IMR-90 (cell line): ENCODE data around the gene CDH12. TPM values are rescaled to one million over a fixed set of nuclear protein-coding genes. Genes with fewer than 3 reads are reported as not detected.
"Not testable (repeated sequence)": the region's sequence is repeated elsewhere in the genome, so short reads cannot be mapped to it uniquely, and the experiment has no call there.

Source experiments
- ATAC-seq: fragments of 200-7000 bp; cut with Tn5 transposase; 2 replicates; pipeline ENCODE4 v1.9.1; 2020; ENCODE audit warnings: low read depth, mild to moderate bottlenecking, moderate library complexity
- BruUV-seq: library from RNA; stranded (reverse); fragments of 400-500 nt; replicated peaks from 2 replicates; lab custom pipeline; 2021; lab: Mats Ljungman, UMichigan
- CTCF ChIA-PET: fragments of 300-600 bp; formaldehyde crosslinking; extraction: SDS; loops from one replicate; lab custom pipeline; 2021; ENCODE audit warnings: antibody characterized with exemption; lab: Yijun Ruan, JAX
- POLR2A ChIA-PET: fragments of 300-600 bp; sonication (Branson Sonifier 250); formaldehyde crosslinking; loops from one replicate; lab custom pipeline; 2022; ENCODE audit warnings: antibody characterized with exemption; ENCODE audit not compliant: unreplicated experiment; lab: Charles Lee
- DNase-seq: peaks from one replicate; pipeline ENCODE4 v3.0.0; 2013
- H2AFZ ChIP-seq: replicated peaks from 2 replicates; pipeline ENCODE3; 2013; ENCODE audit warnings: low read length, mild to moderate bottlenecking; ENCODE audit not compliant: poor library complexity
- H2AK5ac ChIP-seq: 2 replicates; pipeline ENCODE4 v1.6.1; 2013; ENCODE audit warnings: low read depth, low read length, inconsistent platforms
- H2AK9ac ChIP-seq: replicated peaks from 2 replicates; pipeline ENCODE3; 2013; ENCODE audit warnings: mild to moderate bottlenecking, low read depth, low read length, moderate library complexity; ENCODE audit not compliant: poor library complexity
- H2BK120ac ChIP-seq: 2 replicates; pipeline ENCODE4 v1.6.1; 2013; ENCODE audit warnings: low read depth, low read length, inconsistent platforms
- H2BK15ac ChIP-seq: 3 replicates; pipeline ENCODE4 v1.6.1; 2013; ENCODE audit warnings: low read depth, low read length, inconsistent platforms
- H2BK20ac ChIP-seq: 2 replicates; pipeline ENCODE4 v1.6.1; 2013; ENCODE audit warnings: low read depth, mild to moderate bottlenecking, inconsistent platforms, low read length, moderate library complexity
- H2BK5ac ChIP-seq: 2 replicates; pipeline ENCODE4 v1.6.1; 2013; ENCODE audit warnings: mild to moderate bottlenecking, low read depth, low read length, inconsistent platforms; ENCODE audit not compliant: poor library complexity, severe bottlenecking
- H3K14ac ChIP-seq: replicated peaks from 2 replicates; pipeline ENCODE4 v1.6.1; 2013; ENCODE audit warnings: low read depth, low read length, inconsistent platforms
- H3K18ac ChIP-seq: 2 replicates; pipeline ENCODE4 v1.6.1; 2013; ENCODE audit warnings: low read depth, low read length, control low read depth
- H3K23ac ChIP-seq: 2 replicates; pipeline ENCODE4 v1.6.1; 2013; ENCODE audit warnings: low read depth, low read length, inconsistent platforms
- H3K27ac ChIP-seq: 2 replicates; pipeline ENCODE4 v1.5.1; 2013; ENCODE audit warnings: mild to moderate bottlenecking, control low read depth, low read length; ENCODE audit not compliant: insufficient read depth
- H3K27me3 ChIP-seq: 2 replicates; pipeline ENCODE4 v1.6.1; 2013; ENCODE audit warnings: low read length; ENCODE audit not compliant: control insufficient read depth, insufficient read depth
- H3K36me3 ChIP-seq: 2 replicates; pipeline ENCODE4 v1.6.1; 2013; ENCODE audit warnings: low read length, mixed read lengths; ENCODE audit not compliant: control insufficient read depth, insufficient read depth
- H3K4ac ChIP-seq: 2 replicates; pipeline ENCODE4 v1.6.1; 2013; ENCODE audit warnings: low read depth, low read length, inconsistent platforms
- H3K4me1 ChIP-seq: 2 replicates; pipeline ENCODE4 v1.6.1; 2013; ENCODE audit warnings: low read length, mixed read lengths; ENCODE audit not compliant: control insufficient read depth, insufficient read depth
- H3K4me2 ChIP-seq: 2 replicates; pipeline ENCODE4 v1.6.1; 2013; ENCODE audit warnings: low read depth, mild to moderate bottlenecking, control low read depth, low read length, moderate library complexity
- H3K4me3 ChIP-seq: 2 replicates; pipeline ENCODE4 v1.5.1; 2013; ENCODE audit warnings: low read depth, mild to moderate bottlenecking, control low read depth, low read length, moderate library complexity; ENCODE audit not compliant: insufficient read depth
- H3K56ac ChIP-seq: 2 replicates; pipeline ENCODE4 v1.6.1; 2013; ENCODE audit warnings: low read length, inconsistent platforms; ENCODE audit not compliant: insufficient read depth; ENCODE audit errors: extremely low read depth
- H3K79me1 ChIP-seq, 2 experiments: 2 replicates each; pipeline ENCODE4 v1.6.1; 2013; ENCODE audit warnings: low read length in 2 of 2, inconsistent platforms in 1 of 2, low read depth in 1 of 2
- H3K9ac ChIP-seq: 2 replicates; pipeline ENCODE4 v1.6.1; 2013; ENCODE audit warnings: low read depth, low read length, control low read depth
- H3K9me1 ChIP-seq: 2 replicates; pipeline ENCODE4 v1.6.1; 2013; ENCODE audit warnings: low read length, inconsistent platforms; ENCODE audit not compliant: insufficient read depth
- H3K9me3 ChIP-seq: 2 replicates; pipeline ENCODE4 v1.6.1; 2013; ENCODE audit warnings: low read length; ENCODE audit not compliant: control insufficient read depth, insufficient read depth
- H4K20me1 ChIP-seq: 2 replicates; pipeline ENCODE4 v1.6.1; 2013; ENCODE audit warnings: low read length, inconsistent platforms; ENCODE audit not compliant: insufficient read depth
- H4K5ac ChIP-seq: 2 replicates; pipeline ENCODE4 v1.6.1; 2013; ENCODE audit warnings: mild to moderate bottlenecking, low read depth, low read length, control low read depth
- H4K8ac ChIP-seq, 2 experiments: 2 replicates each; pipeline ENCODE4 v1.6.1; 2013; ENCODE audit warnings: low read depth in 2 of 2, low read length in 2 of 2, control low read depth in 1 of 2, inconsistent platforms in 1 of 2
- H4K91ac ChIP-seq: 2 replicates; pipeline ENCODE4 v1.6.1; 2013; ENCODE audit warnings: low read depth, low read length, inconsistent platforms; ENCODE audit not compliant: insufficient read depth
- WGBS, 2 experiments: methylation state at CpG; one replicate each; pipeline versions ENCODE4 v1.1.5 to v1.1.7; 2013; ENCODE audit warnings: missing lambda C conversion rate in 2 of 2; ENCODE audit not compliant: insufficient read length in 1 of 2; ENCODE audit errors: extremely low coverage in 2 of 2; 5-methylcytosine and 5-hydroxymethylcytosine counted together
- dilution Hi-C: fragments of 300-500 bp; cut with HindIII; formaldehyde crosslinking; loops from one replicate; pipeline ENCODE4 v1.14.3; 2018; ENCODE audit warnings: low sequenced_read_pairs; ENCODE audit not compliant: unreplicated experiment
- in situ Hi-C: fragments of 300-500 bp; cut with MboI; formaldehyde crosslinking; loops from 3 replicates; pipeline ENCODE4 v1.14.3; 2019; ENCODE audit warnings: low sequenced_read_pairs, inconsistent platforms, mixed read lengths
- intact Hi-C: fragments of 100-400 bp; cut with micrococcal nuclease; formaldehyde crosslinking; loops from 2 replicates; pipeline ENCODE4 v1.10.0; 2022
- polyA plus RNA-seq, 3 experiments: library from polyadenylated mRNA; depleted of rRNA; stranded (reverse); fragments of >200 nt; gene quantifications; 2 replicates each; pipeline ENCODE4 v1.2.3, GENCODE V29; 2012; ENCODE audit warnings: low replicate concordance in 1 of 3
- total RNA-seq: library from RNA; depleted of rRNA; stranded (reverse); fragments of >200 nt; gene quantifications from 2 replicates; pipeline ENCODE4 v1.2.3, GENCODE V29; 2012

Gene CDH12
- total and polyA plus RNA-seq, 2 of the 4 experiments (the other 2 are of a cell fraction): not detected

DNA sequence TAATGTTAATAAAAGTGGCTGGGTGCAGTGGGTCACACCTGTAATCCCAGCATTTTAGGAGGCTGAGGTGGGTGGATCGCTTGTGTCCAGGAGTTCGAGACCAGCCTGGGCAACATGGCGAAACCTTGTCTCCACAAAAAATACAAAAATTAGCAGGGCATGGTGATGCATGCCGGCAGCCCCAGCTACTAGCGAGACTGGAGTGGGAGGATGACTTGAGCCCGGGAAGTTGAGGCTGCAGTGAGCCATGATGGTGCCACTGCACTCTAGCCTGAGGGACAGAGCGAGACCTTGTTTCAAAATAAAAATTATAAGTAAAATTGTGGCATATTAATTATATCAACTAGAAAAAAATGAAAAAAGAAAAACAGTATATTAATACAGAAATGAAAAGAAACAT, 336.6 kb downstream of the CDH12 start:
- H3K4me1 ChIP-seq, H4K8ac ChIP-seq, dilution Hi-C loops, BruUV-seq, H2BK5ac ChIP-seq, H3K23ac ChIP-seq, DNase-seq, H3K36me3 ChIP-seq, H2AK9ac ChIP-seq, H2BK20ac ChIP-seq, H2BK120ac ChIP-seq, H4K20me1 ChIP-seq, H3K9me1 ChIP-seq, H3K79me1 ChIP-seq, H3K27me3 ChIP-seq, H2AK5ac ChIP-seq, H3K14ac ChIP-seq, H3K18ac ChIP-seq, H2AFZ ChIP-seq, H3K4me3 ChIP-seq, H3K4me2 ChIP-seq, H2BK15ac ChIP-seq, in situ Hi-C loops, H3K56ac ChIP-seq, H3K9me3 ChIP-seq, CTCF ChIA-PET, H3K4ac ChIP-seq, H4K91ac ChIP-seq, H3K9ac ChIP-seq, H4K5ac ChIP-seq, intact Hi-C loops, POLR2A ChIA-PET, H3K27ac ChIP-seq, ATAC-seq: not testable (repeated sequence)
- no CpG with 5 or more reads among the region's 7 CpGs for WGBS, 2 experiments
